ENCODE data around the gene PALM. TPM values are rescaled to one million over a fixed set of nuclear protein-coding genes. Genes with fewer than 3 reads are reported as not detected.

PALM gene
- total RNA-seq, 1 donor from 2014 or later: 60.0 TPM

- Mint-ChIP-seq H3K27me3 (ENCODE audit: low read depth, unreplicated experiment) (peaks cover 6% of the 10 kb centered on the region), H3K36me3 (ENCODE audit: low read depth, unreplicated experiment) (no peaks in the 10 kb centered on the region), H3K27ac (ENCODE audit: unreplicated experiment) (no peak overlapping the region), H3K4me1 (ENCODE audit: low read depth, unreplicated experiment) (peaks cover 5% of the 10 kb centered on the region), H3K4me3 (ENCODE audit: unreplicated experiment) (no peak overlapping the region), H3K9me3 (ENCODE audit: unreplicated experiment) (peaks cover 5% of the 10 kb centered on the region)
- Histone ChIP-seq H3K27me3 (ENCODE audit: insufficient read depth, low read length) (no peaks in the 10 kb centered on the region), H3K9ac (ENCODE audit: low read length) (no peak overlapping the region), H3K27ac (ENCODE audit: low read depth, low read length) (no peak overlapping the region), H3K4me2 (ENCODE audit: low read length) (no peak overlapping the region), H3K4me1 (ENCODE audit: insufficient read depth, low read length) (peaks cover 5% of the 10 kb centered on the region), H4K20me1 (ENCODE audit: insufficient read depth, low read length) (no peaks in the 10 kb centered on the region), H2AFZ (ENCODE audit: low read depth, low read length) (no peak overlapping the region), H3K9me3 (ENCODE audit: insufficient read depth, low read depth, low read length) (no peaks in the 10 kb centered on the region), H3K4me3 (ENCODE audit: insufficient read depth, low read depth, low read length) (no peak overlapping the region), H3K36me3 (ENCODE audit: insufficient read depth, low read length) (no peaks in the 10 kb centered on the region), H3K79me2 (ENCODE audit: insufficient read depth, low read length) (no peaks in the 10 kb centered on the region)
- no peak for DNase-seq (ENCODE audit: low read depth)
- TF ChIP-seq EZH2 (IDR thresholded peaks at IDR 0.05; ENCODE audit: insufficient read depth, low read length): no peak
- no peak for TF ChIP-seq CTCF (IDR thresholded peaks at IDR 0.05; ENCODE audit: insufficient read depth, low read depth, low read length)
- no peak for FAIRE-seq
Observed at GRCh38 chr19:764301-764700, 55.6 kb downstream of the PALM start.

GRCh38 chr19:765179-765738, 56.5 kb downstream of the PALM start:
- Mint-ChIP-seq H3K9me3 (ENCODE audit: unreplicated experiment) (no peaks in the 10 kb centered on the region), H3K27me3 (ENCODE audit: low read depth, unreplicated experiment) (peaks cover 2% of the 10 kb centered on the region), H3K27ac (ENCODE audit: unreplicated experiment) (no peak overlapping the region), H3K4me1 (ENCODE audit: low read depth, unreplicated experiment) (peaks cover 5% of the 10 kb centered on the region), H3K4me3 (ENCODE audit: unreplicated experiment) (no peak overlapping the region), H3K36me3 (ENCODE audit: low read depth, unreplicated experiment) (no peaks in the 10 kb centered on the region)
- H3K27me3 ChIP-seq (ENCODE audit: insufficient read depth, low read length): no peaks in the 10 kb centered on the region
- no peaks in the 10 kb centered on the region for H3K79me2 ChIP-seq (ENCODE audit: insufficient read depth, low read length)
- FAIRE-seq: no peak
- no peaks in the 10 kb centered on the region for H3K36me3 ChIP-seq (ENCODE audit: insufficient read depth, low read length)
- no peaks in the 10 kb centered on the region for H3K9me3 ChIP-seq (ENCODE audit: insufficient read depth, low read depth, low read length)
- TF ChIP-seq EZH2 (IDR thresholded peaks at IDR 0.05; ENCODE audit: insufficient read depth, low read length): no peak
- no peak for TF ChIP-seq CTCF (IDR thresholded peaks at IDR 0.05; ENCODE audit: insufficient read depth, low read depth, low read length)
- H2AFZ ChIP-seq (ENCODE audit: low read depth, low read length): no peak overlapping the region
- no peak overlapping the region for H3K4me2 ChIP-seq (ENCODE audit: low read length)
- no peak overlapping the region for H3K27ac ChIP-seq (ENCODE audit: low read depth, low read length)
- no peaks in the 10 kb centered on the region for H4K20me1 ChIP-seq (ENCODE audit: insufficient read depth, low read length)
- peaks cover 5% of the 10 kb centered on the region for H3K4me1 ChIP-seq (ENCODE audit: insufficient read depth, low read length)
- H3K9ac ChIP-seq (ENCODE audit: low read length): no peak overlapping the region
- DNase-seq (ENCODE audit: low read depth): no peak
- no peak overlapping the region for H3K4me3 ChIP-seq (ENCODE audit: insufficient read depth, low read depth, low read length)

GRCh38 chr19:768424-768823, 59.7 kb downstream of the PALM start:
- H3K27me3 ChIP-seq (ENCODE audit: insufficient read depth, low read length): no peaks in the 10 kb centered on the region
- H3K9me3 ChIP-seq (ENCODE audit: insufficient read depth, low read depth, low read length): no peaks in the 10 kb centered on the region
- Mint-ChIP-seq H3K4me1 (ENCODE audit: low read depth, unreplicated experiment) (peaks cover 5% of the 10 kb centered on the region), H3K27me3 (ENCODE audit: low read depth, unreplicated experiment) (no peaks in the 10 kb centered on the region), H3K9me3 (ENCODE audit: unreplicated experiment) (no peaks in the 10 kb centered on the region), H3K36me3 (ENCODE audit: low read depth, unreplicated experiment) (no peaks in the 10 kb centered on the region), H3K4me3 (ENCODE audit: unreplicated experiment) (no peak overlapping the region), H3K27ac (ENCODE audit: unreplicated experiment) (peak overlapping the region; percentile 98)
- peak overlapping the region; percentile 26 for H2AFZ ChIP-seq (ENCODE audit: low read depth, low read length)
- FAIRE-seq: peak; percentile 59
- H3K27ac ChIP-seq (ENCODE audit: low read depth, low read length): peak overlapping the region; percentile 32
- TF ChIP-seq CTCF (IDR thresholded peaks at IDR 0.05; ENCODE audit: insufficient read depth, low read depth, low read length): no peak
- TF ChIP-seq EZH2 (IDR thresholded peaks at IDR 0.05; ENCODE audit: insufficient read depth, low read length): no peak
- peak; percentile 87 for DNase-seq (ENCODE audit: low read depth)
- peaks cover 5% of the 10 kb centered on the region for H3K4me1 ChIP-seq (ENCODE audit: insufficient read depth, low read length)
- no peak overlapping the region for H3K4me3 ChIP-seq (ENCODE audit: insufficient read depth, low read depth, low read length)
- peak overlapping the region; percentile 51 for H3K4me2 ChIP-seq (ENCODE audit: low read length)
- peak overlapping the region; percentile 44 for H3K9ac ChIP-seq (ENCODE audit: low read length)
- H3K36me3 ChIP-seq (ENCODE audit: insufficient read depth, low read length): no peaks in the 10 kb centered on the region
- no peaks in the 10 kb centered on the region for H3K79me2 ChIP-seq (ENCODE audit: insufficient read depth, low read length)
- no peaks in the 10 kb centered on the region for H4K20me1 ChIP-seq (ENCODE audit: insufficient read depth, low read length)
